ENCODE data around the gene GABRR3.

DNA sequence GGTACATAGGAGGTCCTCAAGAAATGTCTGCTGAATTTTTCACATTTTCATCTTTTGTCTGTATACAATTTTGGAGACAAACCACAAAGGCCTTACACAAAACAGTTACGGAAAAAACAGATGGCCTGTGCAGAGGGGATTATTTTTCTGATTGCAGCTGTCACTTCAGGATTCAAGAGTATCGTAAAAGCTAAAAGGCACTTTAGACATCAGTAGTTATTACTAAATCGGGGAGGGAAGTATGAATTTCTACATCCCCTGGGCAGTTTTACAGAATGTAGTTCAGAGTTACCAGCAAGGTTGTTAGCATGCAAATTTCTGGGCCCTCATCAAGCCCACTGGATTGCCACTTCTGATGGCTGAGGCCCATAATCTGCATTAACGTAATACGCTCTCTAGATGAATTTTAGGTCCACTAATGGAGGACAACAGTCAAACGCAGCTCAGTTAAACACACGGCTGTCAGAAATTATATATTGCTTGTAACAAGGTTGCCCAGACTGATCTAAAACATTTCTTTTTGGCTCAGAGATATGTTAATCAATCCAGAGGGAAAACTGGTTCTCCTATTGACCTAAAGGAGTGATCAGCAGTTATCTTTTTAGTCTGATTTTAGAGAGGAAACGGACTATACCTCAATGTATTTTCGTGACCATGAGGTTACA is 64.0 kb downstream of the GABRR3 start:
- TF ChIP-seq EZH2phosphoT487 (conservative IDR thresholded peaks at IDR 0.05; ENCODE audit: low read length) = no peak
- TF ChIP-seq, protein P1, sequence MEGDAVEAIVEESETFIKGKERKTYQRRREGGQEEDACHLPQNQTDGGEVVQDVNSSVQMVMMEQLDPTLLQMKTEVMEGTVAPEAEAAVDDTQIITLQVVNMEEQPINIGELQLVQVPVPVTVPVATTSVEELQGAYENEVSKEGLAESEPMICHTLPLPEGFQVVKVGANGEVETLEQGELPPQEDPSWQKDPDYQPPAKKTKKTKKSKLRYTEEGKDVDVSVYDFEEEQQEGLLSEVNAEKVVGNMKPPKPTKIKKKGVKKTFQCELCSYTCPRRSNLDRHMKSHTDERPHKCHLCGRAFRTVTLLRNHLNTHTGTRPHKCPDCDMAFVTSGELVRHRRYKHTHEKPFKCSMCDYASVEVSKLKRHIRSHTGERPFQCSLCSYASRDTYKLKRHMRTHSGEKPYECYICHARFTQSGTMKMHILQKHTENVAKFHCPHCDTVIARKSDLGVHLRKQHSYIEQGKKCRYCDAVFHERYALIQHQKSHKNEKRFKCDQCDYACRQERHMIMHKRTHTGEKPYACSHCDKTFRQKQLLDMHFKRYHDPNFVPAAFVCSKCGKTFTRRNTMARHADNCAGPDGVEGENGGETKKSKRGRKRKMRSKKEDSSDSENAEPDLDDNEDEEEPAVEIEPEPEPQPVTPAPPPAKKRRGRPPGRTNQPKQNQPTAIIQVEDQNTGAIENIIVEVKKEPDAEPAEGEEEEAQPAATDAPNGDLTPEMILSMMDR (IDR thresholded peaks at IDR 0.05; ENCODE audit: insufficient read depth, low read length, poor library complexity, severe bottlenecking) = no peak
